Body of pancreas (tissue), 4 donors: Measurements from ENCODE around the gene DRAP1.

Source experiments
- CTCF ChIP-seq, 7 experiments: fragments of 450-650 bp in 4 of 7; fragments of 200-600 bp in 3 of 7; sonication (generic) in 3 of 7; IDR thresholded peaks; one replicate each; pipeline ENCODE4 v1.5.1; 2016 to 2019; ENCODE audit warnings: antibody characterized with exemption in 7 of 7
- POLR2A ChIP-seq, 3 donors: fragments of 450-650 bp; IDR thresholded peaks; one replicate each; pipeline ENCODE4 v1.6.1; 2016; ENCODE audit warnings: antibody characterized with exemption in 3 of 3, mild to moderate bottlenecking in 2 of 3

- no peak for TF ChIP-seq CTCF (IDR thresholded peaks at IDR 0.05)
- peak in 2 of 3 donors; percentile 9 to 12 for TF ChIP-seq POLR2A (IDR thresholded peaks at IDR 0.05)
Observed at GRCh38 chr11:65899356-65900124, 19.7 kb upstream of the DRAP1 start.
